ENCODE measurements around the gene ID2. TPM values are rescaled to one million over a fixed set of nuclear protein-coding genes. Genes with fewer than 3 reads are reported as not detected.
"Not testable (repeated sequence)": the region's sequence is repeated elsewhere in the genome, so short reads cannot be mapped to it uniquely, and the experiment has no call there.

ID2 gene
- total and polyA plus RNA-seq, 8 donors, result 40.6 to 255 (median 117) TPM

- Histone ChIP-seq H3K4me1 (peaks cover 0 to 5% (median 0%) of the 10 kb centered on the region in 4 donors), H3K9me3 (no peaks in the 10 kb centered on the region), H3K4me3 (no peak overlapping the region), H3K27me3 (no peaks in the 10 kb centered on the region), H3K27ac (no peak overlapping the region), H3K36me3 (peaks cover 29 to 71% (median 66%) of the 10 kb centered on the region in 4 donors)
- TF ChIP-seq CTCF (IDR thresholded peaks at IDR 0.05) (no peak), POLR2A (IDR thresholded peaks at IDR 0.05) (no peak), EP300 (IDR thresholded peaks at IDR 0.05) (no peak), POLR2AphosphoS5 (IDR thresholded peaks at IDR 0.05) (no peak)
- DNase-seq, result no peak
- intact Hi-C loops (cut with DNase I; ENCODE audit: low total_unique reads), result no loop called here
- 87 to 96% (median 93%) methylated on average over 7 of the region's 7 CpGs for WGBS, 5 donors
Measured at GRCh38 chr2:8728305-8729015, 46.6 kb downstream of the ID2 start.

- intact Hi-C loops (cut with DNase I; ENCODE audit: low total_unique reads); H3K4me1 ChIP-seq; H3K27ac ChIP-seq; H3K4me3 ChIP-seq; DNase-seq; H3K27me3 ChIP-seq; H3K9me3 ChIP-seq: not testable (repeated sequence)
- H3K36me3 ChIP-seq, result peaks cover 34 to 78% (median 72%) of the 10 kb centered on the region in 4 donors
- 75 to 84% (median 80%) methylated on average over 5 of the region's 5 CpGs for WGBS, 5 donors
Measured at GRCh38 chr2:8729101-8729500, 47.2 kb downstream of the ID2 start.

GRCh38 chr2:8729939-8730338 lies 48.1 kb downstream of the ID2 start:
- H3K36me3 ChIP-seq, result peaks cover 41 to 86% (median 81%) of the 10 kb centered on the region in 4 donors
- peak in 1 of 2 donors; percentile 87 for DNase-seq
- H3K9me3 ChIP-seq, result no peaks in the 10 kb centered on the region
- intact Hi-C loops (cut with DNase I; ENCODE audit: low total_unique reads), result no loop called here
- TF ChIP-seq POLR2A (IDR thresholded peaks at IDR 0.05) (no peak), CTCF (IDR thresholded peaks at IDR 0.05) (no peak), EP300 (IDR thresholded peaks at IDR 0.05) (no peak), POLR2AphosphoS5 (IDR thresholded peaks at IDR 0.05) (no peak)
- WGBS, 5 donors, result 61 to 67% (median 62%) methylated on average over 9 of the region's 9 CpGs
- no peak overlapping the region for H3K27ac ChIP-seq
- no peak overlapping the region for H3K4me3 ChIP-seq
- H3K4me1 ChIP-seq, result peaks cover 0 to 5% (median 2%) of the 10 kb centered on the region in 4 donors
- no peaks in the 10 kb centered on the region for H3K27me3 ChIP-seq

GRCh38 chr2:8732601-8733000 lies 50.7 kb downstream of the ID2 start:
- Histone ChIP-seq H3K27me3 (no peaks in the 10 kb centered on the region), H3K9me3 (no peaks in the 10 kb centered on the region), H3K4me3 (no peak overlapping the region), H3K36me3 (peaks cover 49 to 95% (median 90%) of the 10 kb centered on the region in 4 donors), H3K4me1 (peaks cover 0 to 5% (median 2%) of the 10 kb centered on the region in 4 donors), H3K27ac (no peak overlapping the region)
- TF ChIP-seq POLR2A (IDR thresholded peaks at IDR 0.05), result no peak
- no peak for TF ChIP-seq EP300 (IDR thresholded peaks at IDR 0.05)
- no peak for TF ChIP-seq CTCF (IDR thresholded peaks at IDR 0.05)
- TF ChIP-seq POLR2AphosphoS5 (IDR thresholded peaks at IDR 0.05), result no peak
- DNase-seq, result no peak
- intact Hi-C loops (cut with DNase I; ENCODE audit: low total_unique reads), result no loop called here
- 96 to 97% (median 97%) methylated on average over 10 of the region's 10 CpGs for WGBS, 5 donors

Other genes with a start within 250 kb of the ID2 start
- gene KIDINS220, start 155.6 kb downstream of the ID2 start, total RNA-seq, result 100 to 1,000 TPM in 2 of 5 donors, 10 to 100 TPM in 3; 53.7 to 160 (median 86.2) TPM
- gene KIDINS220, start 155.6 kb downstream of the ID2 start, polyA plus RNA-seq, result 1 to 10 TPM; 3.8 to 8.6 (median 4.0) TPM